Measurements from ENCODE around the gene LTBP3.

LTBP3 gene

GRCh38 chr11:65580031-65580692, 22.0 kb upstream of the LTBP3 start:
- in situ Hi-C loops (cut with HindIII; ENCODE audit: low sequenced_read_pairs): no loop called here
- H3K4me3 ChIP-seq (ENCODE audit: low read depth, low read length): no peak overlapping the region
- no peak for DNase-seq (ENCODE audit: low read depth, low spot score)
- no peak for TF ChIP-seq CTCF (IDR thresholded peaks at IDR 0.05; ENCODE audit: low read depth, low read length)

GRCh38 chr11:65579291-65579690, 21.1 kb upstream of the LTBP3 start:
- no peak overlapping the region for H3K4me3 ChIP-seq (ENCODE audit: low read depth, low read length)
- DNase-seq (ENCODE audit: low read depth, low spot score): no peak
- no peak for TF ChIP-seq CTCF (IDR thresholded peaks at IDR 0.05; ENCODE audit: low read depth, low read length)
- in situ Hi-C loops (cut with HindIII; ENCODE audit: low sequenced_read_pairs): no loop called here

GRCh38 chr11:65578667-65579066, 20.5 kb upstream of the LTBP3 start:
- no peak overlapping the region for H3K4me3 ChIP-seq (ENCODE audit: low read depth, low read length)
- TF ChIP-seq CTCF (IDR thresholded peaks at IDR 0.05; ENCODE audit: low read depth, low read length): no peak
- in situ Hi-C loops (cut with HindIII; ENCODE audit: low sequenced_read_pairs): no loop called here

GRCh38 chr11:65578134-65578533, 20.0 kb upstream of the LTBP3 start:
- H3K4me3 ChIP-seq (ENCODE audit: low read depth, low read length): no peak overlapping the region
- DNase-seq (ENCODE audit: low read depth, low spot score): no peak
- TF ChIP-seq CTCF (IDR thresholded peaks at IDR 0.05; ENCODE audit: low read depth, low read length): no peak
- in situ Hi-C loops (cut with HindIII; ENCODE audit: low sequenced_read_pairs): no loop called here

More at GRCh38 chr11:65578667-65579066, 20.5 kb upstream of the LTBP3 start:
- DNase-seq (ENCODE audit: low read depth, low spot score): no peak

GRCh38 chr11:65577756-65578109, 19.6 kb upstream of the LTBP3 start:
- H3K4me3 ChIP-seq (ENCODE audit: low read depth, low read length): peak overlapping the region; percentile 51

GRCh38 chr11:65576867-65577755, 19.0 kb upstream of the LTBP3 start:
- peak; percentile 45 for DNase-seq (ENCODE audit: low read depth, low spot score)
- in situ Hi-C loops (cut with HindIII; ENCODE audit: low sequenced_read_pairs): no loop called here
- no peak for TF ChIP-seq CTCF (IDR thresholded peaks at IDR 0.05; ENCODE audit: low read depth, low read length)

More at GRCh38 chr11:65577756-65578109, 19.6 kb upstream of the LTBP3 start:
- no peak for TF ChIP-seq CTCF (IDR thresholded peaks at IDR 0.05; ENCODE audit: low read depth, low read length)
- DNase-seq (ENCODE audit: low read depth, low spot score): no peak
- in situ Hi-C loops (cut with HindIII; ENCODE audit: low sequenced_read_pairs): no loop called here

More at GRCh38 chr11:65576867-65577755, 19.0 kb upstream of the LTBP3 start:
- peak overlapping the region; percentile 51 for H3K4me3 ChIP-seq (ENCODE audit: low read depth, low read length)
